ENCODE data around the gene CBL.

CBL gene

DNA sequence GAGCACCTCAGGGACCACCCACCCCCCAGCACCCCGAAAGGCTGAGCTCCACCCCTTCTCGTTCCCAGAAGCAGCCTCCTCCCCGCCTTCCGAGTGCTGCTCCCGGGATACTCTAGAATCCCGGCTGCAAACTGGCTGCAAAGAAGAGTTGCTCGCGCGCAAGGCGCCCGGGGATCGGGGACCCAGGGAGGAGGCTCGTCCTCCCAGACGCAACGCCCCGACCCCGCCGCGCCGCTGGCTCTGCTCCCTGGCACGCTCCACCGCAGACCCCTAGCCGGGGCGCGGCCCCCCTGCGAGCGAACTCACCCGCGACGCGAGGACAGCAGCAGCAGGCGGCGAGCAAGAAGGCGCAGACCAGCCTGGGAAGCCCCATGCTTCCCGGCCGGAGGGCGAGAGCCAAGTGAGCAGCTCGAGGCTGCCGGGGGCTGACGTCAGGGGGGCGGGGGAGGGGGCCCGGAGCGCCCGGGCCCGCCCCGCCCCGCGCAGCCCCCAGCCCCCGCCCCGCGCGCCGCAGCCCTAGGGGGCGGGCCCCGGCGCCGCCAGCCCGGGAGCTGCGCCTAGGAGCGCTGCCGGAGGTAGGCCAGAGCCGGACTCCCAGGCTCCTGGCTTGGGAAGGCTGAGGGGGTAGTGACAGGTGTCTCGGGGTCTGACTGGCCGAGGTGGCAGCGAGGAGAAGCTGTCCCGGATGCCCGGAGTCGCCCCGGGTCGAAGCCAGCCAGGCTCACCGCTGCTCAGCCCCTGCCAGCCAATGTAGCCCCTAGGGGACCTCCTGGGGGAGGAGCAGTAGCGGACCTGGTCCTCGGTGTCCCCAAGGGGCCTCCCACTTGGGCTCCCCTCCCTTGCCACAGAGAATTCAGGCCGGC is 110.8 kb downstream of the CBL start, which contains the start of gene MCAM (continued):
- TF ChIP-seq, protein P1, sequence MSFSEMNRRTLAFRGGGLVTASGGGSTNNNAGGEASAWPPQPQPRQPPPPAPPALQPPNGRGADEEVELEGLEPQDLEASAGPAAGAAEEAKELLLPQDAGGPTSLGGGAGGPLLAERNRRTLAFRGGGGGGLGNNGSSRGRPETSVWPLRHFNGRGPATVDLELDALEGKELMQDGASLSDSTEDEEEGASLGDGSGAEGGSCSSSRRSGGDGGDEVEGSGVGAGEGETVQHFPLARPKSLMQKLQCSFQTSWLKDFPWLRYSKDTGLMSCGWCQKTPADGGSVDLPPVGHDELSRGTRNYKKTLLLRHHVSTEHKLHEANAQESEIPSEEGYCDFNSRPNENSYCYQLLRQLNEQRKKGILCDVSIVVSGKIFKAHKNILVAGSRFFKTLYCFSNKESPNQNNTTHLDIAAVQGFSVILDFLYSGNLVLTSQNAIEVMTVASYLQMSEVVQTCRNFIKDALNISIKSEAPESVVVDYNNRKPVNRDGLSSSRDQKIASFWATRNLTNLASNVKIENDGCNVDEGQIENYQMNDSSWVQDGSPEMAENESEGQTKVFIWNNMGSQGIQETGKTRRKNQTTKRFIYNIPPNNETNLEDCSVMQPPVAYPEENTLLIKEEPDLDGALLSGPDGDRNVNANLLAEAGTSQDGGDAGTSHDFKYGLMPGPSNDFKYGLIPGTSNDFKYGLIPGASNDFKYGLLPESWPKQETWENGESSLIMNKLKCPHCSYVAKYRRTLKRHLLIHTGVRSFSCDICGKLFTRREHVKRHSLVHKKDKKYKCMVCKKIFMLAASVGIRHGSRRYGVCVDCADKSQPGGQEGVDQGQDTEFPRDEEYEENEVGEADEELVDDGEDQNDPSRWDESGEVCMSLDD (tag by site-specific recombination; IDR thresholded peaks at IDR 0.05): no peak; the same call in 1 of the 2 replicates
- TF ChIP-seq ZNF248 (tag by site-specific recombination; IDR thresholded peaks at IDR 0.05) (no peak), ZNF2 (tag by site-specific recombination; IDR thresholded peaks at IDR 0.05) (peak; percentile 27; the same call in 1 of the 2 replicates), YY1 (tag by site-specific recombination; IDR thresholded peaks at IDR 0.05) (no peak), ZNF777 (tag by site-specific recombination; IDR thresholded peaks at IDR 0.05; ENCODE audit: borderline replicate concordance) (no peak), ZIC2 (tag by site-specific recombination; IDR thresholded peaks at IDR 0.05) (peak; percentile 97), ZXDB (tag by site-specific recombination; IDR thresholded peaks at IDR 0.05) (0 out of 2 replicates have a peak, but pooled peaks have one; percentile 2), ZSCAN23 (tag by site-specific recombination; IDR thresholded peaks at IDR 0.05) (no peak), ZFP69B (tag by site-specific recombination; IDR thresholded peaks at IDR 0.05) (no peak), ZNF214 (tag by site-specific recombination; IDR thresholded peaks at IDR 0.05; ENCODE audit: borderline replicate concordance) (no peak), ZFP3 (tag by site-specific recombination; IDR thresholded peaks at IDR 0.05; ENCODE audit: low read depth) (no peak), REPIN1 (tag by site-specific recombination; IDR thresholded peaks at IDR 0.05; ENCODE audit: low read depth) (no peak), ZNF501 (tag by site-specific recombination; IDR thresholded peaks at IDR 0.05) (no peak), ZNF560 (tag by site-specific recombination; IDR thresholded peaks at IDR 0.05; ENCODE audit: borderline replicate concordance) (no peak), ZNF202 (tag by site-specific recombination; IDR thresholded peaks at IDR 0.05; ENCODE audit: borderline replicate concordance) (no peak), ZNF121 (tag by site-specific recombination; IDR thresholded peaks at IDR 0.05) (no peak), GLI2 (tag by site-specific recombination; IDR thresholded peaks at IDR 0.05; ENCODE audit: borderline replicate concordance, low read depth) (no peak), ZNF37A (tag by site-specific recombination; IDR thresholded peaks at IDR 0.05) (no peak), ZNF266 (tag by site-specific recombination; IDR thresholded peaks at IDR 0.05; ENCODE audit: low read depth) (no peak), ZNF521 (tag by site-specific recombination; IDR thresholded peaks at IDR 0.05) (no peak), ZNF174 (tag by site-specific recombination; IDR thresholded peaks at IDR 0.05) (no peak), ZNF433 (tag by site-specific recombination; IDR thresholded peaks at IDR 0.05; ENCODE audit: low read depth) (no peak), ZNF571 (tag by site-specific recombination; IDR thresholded peaks at IDR 0.05) (no peak), ZNF391 (tag by site-specific recombination; IDR thresholded peaks at IDR 0.05; ENCODE audit: borderline replicate concordance, low read depth) (0 out of 2 replicates have a peak, but pooled peaks have one; percentile 23)
- TF ChIP-seq, protein P2, sequence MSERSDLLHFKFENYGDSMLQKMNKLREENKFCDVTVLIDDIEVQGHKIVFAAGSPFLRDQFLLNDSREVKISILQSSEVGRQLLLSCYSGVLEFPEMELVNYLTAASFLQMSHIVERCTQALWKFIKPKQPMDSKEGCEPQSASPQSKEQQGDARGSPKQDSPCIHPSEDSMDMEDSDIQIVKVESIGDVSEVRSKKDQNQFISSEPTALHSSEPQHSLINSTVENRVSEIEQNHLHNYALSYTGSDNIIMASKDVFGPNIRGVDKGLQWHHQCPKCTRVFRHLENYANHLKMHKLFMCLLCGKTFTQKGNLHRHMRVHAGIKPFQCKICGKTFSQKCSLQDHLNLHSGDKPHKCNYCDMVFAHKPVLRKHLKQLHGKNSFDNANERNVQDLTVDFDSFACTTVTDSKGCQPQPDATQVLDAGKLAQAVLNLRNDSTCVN (tag by site-specific recombination; optimal IDR thresholded peaks at IDR 0.05): peak; percentile 79
- TF ChIP-seq, protein P3, sequence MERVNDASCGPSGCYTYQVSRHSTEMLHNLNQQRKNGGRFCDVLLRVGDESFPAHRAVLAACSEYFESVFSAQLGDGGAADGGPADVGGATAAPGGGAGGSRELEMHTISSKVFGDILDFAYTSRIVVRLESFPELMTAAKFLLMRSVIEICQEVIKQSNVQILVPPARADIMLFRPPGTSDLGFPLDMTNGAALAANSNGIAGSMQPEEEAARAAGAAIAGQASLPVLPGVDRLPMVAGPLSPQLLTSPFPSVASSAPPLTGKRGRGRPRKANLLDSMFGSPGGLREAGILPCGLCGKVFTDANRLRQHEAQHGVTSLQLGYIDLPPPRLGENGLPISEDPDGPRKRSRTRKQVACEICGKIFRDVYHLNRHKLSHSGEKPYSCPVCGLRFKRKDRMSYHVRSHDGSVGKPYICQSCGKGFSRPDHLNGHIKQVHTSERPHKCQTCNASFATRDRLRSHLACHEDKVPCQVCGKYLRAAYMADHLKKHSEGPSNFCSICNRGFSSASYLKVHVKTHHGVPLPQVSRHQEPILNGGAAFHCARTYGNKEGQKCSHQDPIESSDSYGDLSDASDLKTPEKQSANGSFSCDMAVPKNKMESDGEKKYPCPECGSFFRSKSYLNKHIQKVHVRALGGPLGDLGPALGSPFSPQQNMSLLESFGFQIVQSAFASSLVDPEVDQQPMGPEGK (tag by site-specific recombination; IDR thresholded peaks at IDR 0.05): 0 out of 2 replicates have a peak, but pooled peaks have one; percentile 6
- TF ChIP-seq, protein P4, sequence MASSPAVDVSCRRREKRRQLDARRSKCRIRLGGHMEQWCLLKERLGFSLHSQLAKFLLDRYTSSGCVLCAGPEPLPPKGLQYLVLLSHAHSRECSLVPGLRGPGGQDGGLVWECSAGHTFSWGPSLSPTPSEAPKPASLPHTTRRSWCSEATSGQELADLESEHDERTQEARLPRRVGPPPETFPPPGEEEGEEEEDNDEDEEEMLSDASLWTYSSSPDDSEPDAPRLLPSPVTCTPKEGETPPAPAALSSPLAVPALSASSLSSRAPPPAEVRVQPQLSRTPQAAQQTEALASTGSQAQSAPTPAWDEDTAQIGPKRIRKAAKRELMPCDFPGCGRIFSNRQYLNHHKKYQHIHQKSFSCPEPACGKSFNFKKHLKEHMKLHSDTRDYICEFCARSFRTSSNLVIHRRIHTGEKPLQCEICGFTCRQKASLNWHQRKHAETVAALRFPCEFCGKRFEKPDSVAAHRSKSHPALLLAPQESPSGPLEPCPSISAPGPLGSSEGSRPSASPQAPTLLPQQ (tag by site-specific recombination; IDR thresholded peaks at IDR 0.05): no peak
- TF ChIP-seq, protein P5, sequence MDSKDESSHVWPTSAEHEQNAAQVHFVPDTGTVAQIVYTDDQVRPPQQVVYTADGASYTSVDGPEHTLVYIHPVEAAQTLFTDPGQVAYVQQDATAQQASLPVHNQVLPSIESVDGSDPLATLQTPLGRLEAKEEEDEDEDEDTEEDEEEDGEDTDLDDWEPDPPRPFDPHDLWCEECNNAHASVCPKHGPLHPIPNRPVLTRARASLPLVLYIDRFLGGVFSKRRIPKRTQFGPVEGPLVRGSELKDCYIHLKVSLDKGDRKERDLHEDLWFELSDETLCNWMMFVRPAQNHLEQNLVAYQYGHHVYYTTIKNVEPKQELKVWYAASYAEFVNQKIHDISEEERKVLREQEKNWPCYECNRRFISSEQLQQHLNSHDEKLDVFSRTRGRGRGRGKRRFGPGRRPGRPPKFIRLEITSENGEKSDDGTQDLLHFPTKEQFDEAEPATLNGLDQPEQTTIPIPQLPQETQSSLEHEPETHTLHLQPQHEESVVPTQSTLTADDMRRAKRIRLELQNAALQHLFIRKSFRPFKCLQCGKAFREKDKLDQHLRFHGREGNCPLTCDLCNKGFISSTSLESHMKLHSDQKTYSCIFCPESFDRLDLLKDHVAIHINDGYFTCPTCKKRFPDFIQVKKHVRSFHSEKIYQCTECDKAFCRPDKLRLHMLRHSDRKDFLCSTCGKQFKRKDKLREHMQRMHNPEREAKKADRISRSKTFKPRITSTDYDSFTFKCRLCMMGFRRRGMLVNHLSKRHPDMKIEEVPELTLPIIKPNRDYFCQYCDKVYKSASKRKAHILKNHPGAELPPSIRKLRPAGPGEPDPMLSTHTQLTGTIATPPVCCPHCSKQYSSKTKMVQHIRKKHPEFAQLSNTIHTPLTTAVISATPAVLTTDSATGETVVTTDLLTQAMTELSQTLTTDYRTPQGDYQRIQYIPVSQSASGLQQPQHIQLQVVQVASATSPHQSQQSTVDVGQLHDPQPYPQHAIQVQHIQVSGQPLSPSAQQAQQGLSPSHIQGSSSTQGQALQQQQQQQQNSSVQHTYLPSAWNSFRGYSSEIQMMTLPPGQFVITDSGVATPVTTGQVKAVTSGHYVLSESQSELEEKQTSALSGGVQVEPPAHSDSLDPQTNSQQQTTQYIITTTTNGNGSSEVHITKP (tag by site-specific recombination; IDR thresholded peaks at IDR 0.05): no peak
